Measurements from ENCODE around the gene TSC22D1. TPM values are rescaled to one million over a fixed set of nuclear protein-coding genes. Genes with fewer than 3 reads are reported as not detected.

Gene TSC22D1
- total RNA-seq, 1 donor = 173 TPM

DNA sequence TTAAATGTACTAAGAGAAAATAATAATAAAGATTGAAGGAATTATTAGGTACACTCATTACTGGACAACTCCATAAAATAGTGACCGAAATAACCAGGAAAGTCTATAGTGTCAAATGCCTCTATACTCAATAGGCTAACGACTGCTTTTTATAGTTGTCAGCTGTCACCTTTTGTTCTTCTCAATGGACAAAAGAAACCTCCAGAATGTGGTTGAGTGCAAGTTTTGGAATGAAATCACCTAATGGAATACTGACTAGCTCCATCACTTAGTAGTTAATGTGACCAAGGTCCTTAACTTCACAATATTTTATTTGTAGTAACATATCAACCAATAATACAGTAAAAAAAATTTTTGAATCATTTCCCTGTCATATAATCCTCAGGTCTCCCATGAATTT is 18.1 kb downstream of the TSC22D1 start:
- Histone ChIP-seq H3K4me3 (ENCODE audit: insufficient read depth, low read length) (no peak overlapping the region), H3K4me1 (ENCODE audit: insufficient read depth, low read length) (no peaks in the 10 kb centered on the region), H3K79me2 (ENCODE audit: insufficient read depth, low read length) (peaks cover 87% of the 10 kb centered on the region), H3K9me3 (ENCODE audit: low read depth, low read length) (no peaks in the 10 kb centered on the region), H2AFZ (ENCODE audit: low read length) (no peak overlapping the region), H3K4me2 (ENCODE audit: insufficient read depth, low read length) (no peak overlapping the region), H4K20me1 (ENCODE audit: insufficient read depth, low read length) (peaks cover 21% of the 10 kb centered on the region), H3K36me3 (ENCODE audit: insufficient read depth, low read length) (peaks cover 15% of the 10 kb centered on the region), H3K27ac (ENCODE audit: low read depth, low read length) (no peak overlapping the region), H3K27me3 (ENCODE audit: insufficient read depth, low read length) (no peaks in the 10 kb centered on the region)
- TF ChIP-seq, protein P1, sequence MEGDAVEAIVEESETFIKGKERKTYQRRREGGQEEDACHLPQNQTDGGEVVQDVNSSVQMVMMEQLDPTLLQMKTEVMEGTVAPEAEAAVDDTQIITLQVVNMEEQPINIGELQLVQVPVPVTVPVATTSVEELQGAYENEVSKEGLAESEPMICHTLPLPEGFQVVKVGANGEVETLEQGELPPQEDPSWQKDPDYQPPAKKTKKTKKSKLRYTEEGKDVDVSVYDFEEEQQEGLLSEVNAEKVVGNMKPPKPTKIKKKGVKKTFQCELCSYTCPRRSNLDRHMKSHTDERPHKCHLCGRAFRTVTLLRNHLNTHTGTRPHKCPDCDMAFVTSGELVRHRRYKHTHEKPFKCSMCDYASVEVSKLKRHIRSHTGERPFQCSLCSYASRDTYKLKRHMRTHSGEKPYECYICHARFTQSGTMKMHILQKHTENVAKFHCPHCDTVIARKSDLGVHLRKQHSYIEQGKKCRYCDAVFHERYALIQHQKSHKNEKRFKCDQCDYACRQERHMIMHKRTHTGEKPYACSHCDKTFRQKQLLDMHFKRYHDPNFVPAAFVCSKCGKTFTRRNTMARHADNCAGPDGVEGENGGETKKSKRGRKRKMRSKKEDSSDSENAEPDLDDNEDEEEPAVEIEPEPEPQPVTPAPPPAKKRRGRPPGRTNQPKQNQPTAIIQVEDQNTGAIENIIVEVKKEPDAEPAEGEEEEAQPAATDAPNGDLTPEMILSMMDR (IDR thresholded peaks at IDR 0.05; ENCODE audit: extremely low read depth, low read depth, low read length) = no peak
- DNase-seq (ENCODE audit: insufficient read length, low spot score, missing footprints) = no peak

DNA sequence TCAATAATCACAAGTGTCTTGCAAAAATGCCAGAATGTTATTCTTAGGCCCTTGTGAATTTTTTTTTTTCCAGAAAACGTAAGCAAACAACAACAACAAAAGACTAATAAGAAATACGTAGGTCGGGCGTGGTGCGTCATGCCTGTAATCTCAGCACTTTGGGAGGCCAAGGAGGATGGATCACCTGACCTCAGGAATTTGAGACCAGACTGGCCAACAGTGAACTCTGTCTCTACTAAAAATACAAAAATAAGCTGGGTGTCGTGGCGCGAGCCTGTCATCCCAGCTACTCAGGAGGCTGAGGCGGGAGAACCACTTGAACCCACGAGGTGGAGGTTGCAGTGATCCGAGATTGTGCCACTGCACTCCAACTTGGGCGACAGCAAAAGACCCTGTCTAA is 20.9 kb downstream of the TSC22D1 start:
- Histone ChIP-seq H2AFZ (ENCODE audit: low read length) (no peak overlapping the region), H3K4me3 (ENCODE audit: insufficient read depth, low read length) (no peak overlapping the region), H3K4me2 (ENCODE audit: insufficient read depth, low read length) (no peak overlapping the region), H3K27me3 (ENCODE audit: insufficient read depth, low read length) (no peaks in the 10 kb centered on the region), H3K9me3 (ENCODE audit: low read depth, low read length) (no peaks in the 10 kb centered on the region), H4K20me1 (ENCODE audit: insufficient read depth, low read length) (peaks cover 21% of the 10 kb centered on the region), H3K79me2 (ENCODE audit: insufficient read depth, low read length) (peaks cover 86% of the 10 kb centered on the region), H3K27ac (ENCODE audit: low read depth, low read length) (no peak overlapping the region), H3K36me3 (ENCODE audit: insufficient read depth, low read length) (peaks cover 19% of the 10 kb centered on the region), H3K4me1 (ENCODE audit: insufficient read depth, low read length) (no peaks in the 10 kb centered on the region)
- no peak for DNase-seq (ENCODE audit: insufficient read length, low spot score, missing footprints)
- TF ChIP-seq, protein P1 (IDR thresholded peaks at IDR 0.05; ENCODE audit: extremely low read depth, low read depth, low read length) = no peak

DNA sequence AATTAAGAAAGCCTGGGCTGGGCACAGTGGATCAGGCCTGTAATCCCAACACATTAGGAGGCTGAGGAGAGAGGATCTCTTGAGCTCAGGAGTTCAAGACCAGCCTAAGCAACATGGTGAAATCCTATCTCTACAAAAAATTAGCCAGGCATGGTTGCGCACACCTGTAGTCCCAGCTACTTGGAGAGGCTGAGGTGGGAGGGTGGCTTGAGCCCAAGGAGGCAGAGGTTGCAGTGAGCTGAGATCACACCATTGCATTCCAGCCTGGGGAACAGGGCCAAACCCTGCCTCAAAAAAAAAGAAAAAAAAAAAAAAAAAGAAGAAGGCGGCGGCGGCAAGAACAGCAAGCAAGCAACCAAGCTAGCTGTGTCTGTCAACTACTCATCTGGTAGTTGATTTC is 26.7 kb downstream of the TSC22D1 start:
- no peaks in the 10 kb centered on the region for H3K4me1 ChIP-seq (ENCODE audit: insufficient read depth, low read length)
- TF ChIP-seq, protein P1 (IDR thresholded peaks at IDR 0.05; ENCODE audit: extremely low read depth, low read depth, low read length) = no peak

DNA sequence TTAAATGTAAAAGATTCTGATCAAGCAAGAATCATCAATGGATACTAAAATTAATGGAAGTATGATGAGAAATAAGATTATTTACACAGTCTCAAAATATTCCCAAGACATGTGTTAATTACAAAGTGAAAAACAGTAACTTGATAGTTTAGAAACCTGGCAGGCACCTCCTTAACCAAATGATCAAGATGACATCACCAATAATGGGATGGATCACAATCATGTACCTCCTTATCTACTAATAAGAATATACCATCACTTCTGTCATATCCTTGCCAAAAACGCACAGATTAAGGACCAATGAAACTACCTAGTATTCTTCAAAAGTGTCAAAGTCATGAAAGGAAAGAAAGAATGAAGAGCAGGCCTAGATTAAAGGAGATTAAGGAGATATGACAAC is 30.0 kb downstream of the TSC22D1 start:
- H3K4me1 ChIP-seq (ENCODE audit: insufficient read depth, low read length) = no peaks in the 10 kb centered on the region
- H3K4me2 ChIP-seq (ENCODE audit: insufficient read depth, low read length) = no peak overlapping the region
- H3K79me2 ChIP-seq (ENCODE audit: insufficient read depth, low read length) = peaks cover 89% of the 10 kb centered on the region
- H3K27ac ChIP-seq (ENCODE audit: low read depth, low read length) = no peak overlapping the region
- H3K4me3 ChIP-seq (ENCODE audit: insufficient read depth, low read length) = no peak overlapping the region
- TF ChIP-seq, protein P1 (IDR thresholded peaks at IDR 0.05; ENCODE audit: extremely low read depth, low read depth, low read length) = no peak
- H3K36me3 ChIP-seq (ENCODE audit: insufficient read depth, low read length) = peaks cover 18% of the 10 kb centered on the region
- H4K20me1 ChIP-seq (ENCODE audit: insufficient read depth, low read length) = peaks cover 28% of the 10 kb centered on the region
- no peak for DNase-seq (ENCODE audit: insufficient read length, low spot score, missing footprints)
- no peaks in the 10 kb centered on the region for H3K9me3 ChIP-seq (ENCODE audit: low read depth, low read length)
- H3K27me3 ChIP-seq (ENCODE audit: insufficient read depth, low read length) = no peaks in the 10 kb centered on the region
- no peak overlapping the region for H2AFZ ChIP-seq (ENCODE audit: low read length)

More for the DNA sequence above, 26.7 kb downstream of the TSC22D1 start:
- H2AFZ ChIP-seq (ENCODE audit: low read length) = no peak overlapping the region
- no peak overlapping the region for H3K27ac ChIP-seq (ENCODE audit: low read depth, low read length)
- H3K36me3 ChIP-seq (ENCODE audit: insufficient read depth, low read length) = peaks cover 24% of the 10 kb centered on the region
- H3K4me3 ChIP-seq (ENCODE audit: insufficient read depth, low read length) = no peak overlapping the region
- DNase-seq (ENCODE audit: insufficient read length, low spot score, missing footprints) = no peak
- H3K27me3 ChIP-seq (ENCODE audit: insufficient read depth, low read length) = no peaks in the 10 kb centered on the region
- peaks cover 92% of the 10 kb centered on the region for H3K79me2 ChIP-seq (ENCODE audit: insufficient read depth, low read length)
- peaks cover 35% of the 10 kb centered on the region for H4K20me1 ChIP-seq (ENCODE audit: insufficient read depth, low read length)
- no peaks in the 10 kb centered on the region for H3K9me3 ChIP-seq (ENCODE audit: low read depth, low read length)
- H3K4me2 ChIP-seq (ENCODE audit: insufficient read depth, low read length) = no peak overlapping the region
